Fibroblast of pulmonary artery (primary cell): ENCODE data around the gene AK2.
A peak's percentile ranks its signal among the peaks of the same experiment; 100 is the strongest.
"Not testable (repeated sequence)": the region's sequence is repeated elsewhere in the genome, so short reads cannot be mapped to it uniquely, and the experiment has no call there.

Source experiments
- DNase-seq: peaks from one replicate; pipeline ENCODE4 v3.0.0-alpha.2; 2010; ENCODE audit warnings: low read depth
- H3K4me3 ChIP-seq: replicated peaks from 2 replicates; pipeline ENCODE4 v1.5.1; 2011; ENCODE audit warnings: low read depth, mild to moderate bottlenecking, control low read depth, low read length, moderate library complexity
- CTCF ChIP-seq: IDR thresholded peaks from 2 replicates; pipeline ENCODE4 v1.5.1; 2011; ENCODE audit warnings: mild to moderate bottlenecking, control low read depth, low read length, inconsistent platforms; ENCODE audit errors: missing control alignments

The AK2 gene

GRCh38 chr1:32980080-32980479 lies 56.6 kb downstream of the AK2 start:
- DNase-seq = no peak
- TF ChIP-seq CTCF = no peak
- H3K4me3 ChIP-seq = no peak overlapping the region

- no peak for DNase-seq
- no peak for TF ChIP-seq CTCF
- no peak overlapping the region for H3K4me3 ChIP-seq
Measured at GRCh38 chr1:32978854-32979253, 57.8 kb downstream of the AK2 start.

GRCh38 chr1:32977546-32978087 lies 59.1 kb downstream of the AK2 start:
- H3K4me3 ChIP-seq = no peak overlapping the region
- DNase-seq = no peak
- no peak for TF ChIP-seq CTCF

- not testable (repeated sequence) for H3K4me3 ChIP-seq, DNase-seq
Measured at GRCh38 chr1:32975055-32975454, 61.6 kb downstream of the AK2 start.

GRCh38 chr1:32973458-32973857 lies 63.2 kb downstream of the AK2 start:
- not testable (repeated sequence) for DNase-seq, H3K4me3 ChIP-seq

GRCh38 chr1:32972814-32973428 lies 63.8 kb downstream of the AK2 start:
- no peak for TF ChIP-seq CTCF
- peak; percentile 46 for DNase-seq
- peak overlapping the region; percentile 54 for H3K4me3 ChIP-seq

GRCh38 chr1:32971576-32971975 lies 65.1 kb downstream of the AK2 start:
- H3K4me3 ChIP-seq = no peak overlapping the region
- TF ChIP-seq CTCF = no peak
- no peak for DNase-seq

GRCh38 chr1:32971156-32971555 lies 65.5 kb downstream of the AK2 start:
- TF ChIP-seq CTCF = no peak
- H3K4me3 ChIP-seq = no peak overlapping the region
- DNase-seq = no peak
